HEK293 (cell line): ENCODE measurements around the gene SP5.

Source experiments
- CTCF ChIA-PET: fragments of 350-600 bp; formaldehyde crosslinking; extraction: SDS; loops from one replicate; lab custom pipeline; 2021; ENCODE audit warnings: antibody characterized with exemption; lab: Yijun Ruan, JAX
- POLR2A ChIA-PET: fragments of 300-600 bp; formaldehyde crosslinking; extraction: SDS; loops from one replicate; lab custom pipeline; 2020; ENCODE audit warnings: antibody characterized with exemption, inconsistent platforms; lab: Yijun Ruan, JAX
- H3K27ac ChIP-seq: fragments of 200-500 bp; sonication (Bioruptor generic); 2 replicates; pipeline ENCODE4 v1.5.1; 2014; ENCODE audit warnings: low read depth, low read length, control low read depth, inconsistent platforms; ENCODE audit errors: extremely low read depth
- H3K36me3 ChIP-seq, 2 experiments: fragments of 200-500 bp in 1 of 2; sonication (Bioruptor generic) in 1 of 2; 1 replicate in 1 of 2; 2 replicates in 1 of 2; pipeline ENCODE4 v1.5.1; 2014 to 2017; ENCODE audit warnings: inconsistent platforms in 2 of 2, low read length in 2 of 2; ENCODE audit not compliant: control insufficient read depth in 2 of 2, insufficient read depth in 1 of 2
- H3K4me1 ChIP-seq: fragments of 200-500 bp; sonication (Bioruptor generic); 2 replicates; pipeline ENCODE4 v1.5.1; 2014; ENCODE audit warnings: mild to moderate bottlenecking, low read length, inconsistent platforms; ENCODE audit not compliant: control insufficient read depth, insufficient read depth
- H3K4me3 ChIP-seq: 2 replicates; pipeline ENCODE4 v1.5.1; 2011; ENCODE audit warnings: low read depth, mild to moderate bottlenecking, control low read depth, low read length, moderate library complexity
- H3K9me3 ChIP-seq: fragments of 200-500 bp; sonication (Bioruptor generic); 2 replicates; pipeline ENCODE4 v1.5.1; 2014; ENCODE audit warnings: low read depth, low read length, inconsistent platforms; ENCODE audit not compliant: control insufficient read depth, insufficient read depth
- REST ChIP-seq: fragments of 450-650 bp; formaldehyde crosslinking; IDR thresholded peaks from 2 replicates; pipeline ENCODE4 v1.5.1; 2016; ENCODE audit warnings: missing biosample characterization, missing genetic modification characterization
- TCF7L2 ChIP-seq: IDR thresholded peaks from 2 replicates; pipeline ENCODE4 v1.6.1; 2011; ENCODE audit warnings: low read depth, mild to moderate bottlenecking, inconsistent platforms, low read length, moderate library complexity, borderline replicate concordance
- ZNF140 ChIP-seq: fragments of 450-650 bp; formaldehyde crosslinking; IDR thresholded peaks from 2 replicates; pipeline ENCODE4 v1.5.1; 2016; ENCODE audit warnings: missing biosample characterization, missing genetic modification characterization
- ZNF223 ChIP-seq: fragments of 450-650 bp; formaldehyde crosslinking; IDR thresholded peaks from 2 replicates; pipeline ENCODE4 v1.5.1; 2016; ENCODE audit warnings: missing biosample characterization, missing genetic modification characterization
- ZNF248 ChIP-seq: fragments of 450-650 bp; formaldehyde crosslinking; IDR thresholded peaks from 2 replicates; pipeline ENCODE4 v1.5.1; 2017; ENCODE audit warnings: missing biosample characterization, missing genetic modification characterization
- ZNF366 ChIP-seq: fragments of 450-650 bp; formaldehyde crosslinking; conservative IDR thresholded peaks from 2 replicates; pipeline ENCODE4 v1.5.1; 2016; ENCODE audit warnings: missing biosample characterization, missing genetic modification characterization
- ZNF416 ChIP-seq: fragments of 450-650 bp; formaldehyde crosslinking; IDR thresholded peaks from 2 replicates; pipeline ENCODE4 v1.5.1; 2016; ENCODE audit warnings: missing biosample characterization, missing genetic modification characterization
- ZNF426 ChIP-seq: fragments of 450-650 bp; formaldehyde crosslinking; IDR thresholded peaks from 2 replicates; pipeline ENCODE4 v1.5.1; 2017; ENCODE audit warnings: missing biosample characterization, missing genetic modification characterization, mild to moderate bottlenecking, inconsistent platforms, moderate library complexity
- ZNF529 ChIP-seq: fragments of 450-650 bp; formaldehyde crosslinking; IDR thresholded peaks from 2 replicates; pipeline ENCODE4 v1.5.1; 2017; ENCODE audit warnings: missing genetic modification characterization, missing biosample characterization; ENCODE audit not compliant: insufficient replicate concordance
- ZNF544 ChIP-seq: fragments of 450-650 bp; formaldehyde crosslinking; IDR thresholded peaks from 2 replicates; pipeline ENCODE4 v1.5.0; 2017; ENCODE audit warnings: missing biosample characterization, missing genetic modification characterization
- ZNF549 ChIP-seq: fragments of 450-650 bp; IDR thresholded peaks from 2 replicates; pipeline ENCODE4 v1.5.1; 2018; ENCODE audit warnings: missing biosample characterization, missing genetic modification characterization, mild to moderate bottlenecking, inconsistent platforms, moderate library complexity
- ZNF692 ChIP-seq: fragments of 450-650 bp; formaldehyde crosslinking; IDR thresholded peaks from 2 replicates; pipeline ENCODE4 v1.5.1; 2016; ENCODE audit warnings: missing biosample characterization, missing genetic modification characterization
- ZNF701 ChIP-seq: fragments of 450-650 bp; formaldehyde crosslinking; IDR thresholded peaks from 2 replicates; pipeline ENCODE4 v1.5.1; 2016; ENCODE audit warnings: missing biosample characterization, missing genetic modification characterization
- ZNF707 ChIP-seq: fragments of 450-650 bp; formaldehyde crosslinking; IDR thresholded peaks from 2 replicates; pipeline ENCODE4 v1.5.1; 2016; ENCODE audit warnings: missing biosample characterization, missing genetic modification characterization
- ZNF768 ChIP-seq: fragments of 450-650 bp; formaldehyde crosslinking; IDR thresholded peaks from 2 replicates; pipeline ENCODE4 v1.5.1; 2018; ENCODE audit warnings: missing biosample characterization, mild to moderate bottlenecking, missing genetic modification characterization
- ZNF791 ChIP-seq: fragments of 450-650 bp; formaldehyde crosslinking; IDR thresholded peaks from 2 replicates; pipeline ENCODE4 v1.5.1; 2016; ENCODE audit warnings: missing biosample characterization, missing genetic modification characterization
- TF ChIP-seq, protein P1 (sequence below): fragments of 450-650 bp; formaldehyde crosslinking; IDR thresholded peaks from 2 replicates; pipeline ENCODE4; 2016; ENCODE audit warnings: missing biosample characterization, missing genetic modification characterization
- TF ChIP-seq, protein P2 (sequence below): fragments of 450-650 bp; formaldehyde crosslinking; IDR thresholded peaks from 2 replicates; pipeline ENCODE4 v1.5.1; 2016; ENCODE audit warnings: missing biosample characterization, missing genetic modification characterization

Gene SP5

DNA sequence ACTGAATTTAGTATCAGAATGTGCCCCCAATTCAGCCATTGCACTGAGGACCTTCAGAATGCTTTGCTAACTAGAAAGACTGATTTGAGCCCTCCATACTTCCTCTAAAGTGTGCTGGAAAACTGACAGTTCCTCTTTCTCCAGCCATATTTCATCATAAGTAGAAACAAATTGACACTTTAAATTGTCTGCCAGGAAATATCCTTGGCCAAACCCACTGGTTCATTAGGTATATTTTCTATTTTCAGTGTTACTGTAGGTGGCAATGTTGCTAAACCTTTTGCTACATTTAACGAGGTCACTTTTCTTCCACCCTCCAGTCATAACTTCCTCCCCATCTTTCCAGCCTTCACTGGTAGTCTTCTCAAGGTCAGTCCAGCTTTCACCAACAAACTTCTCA, 21.5 kb downstream of the SP5 start:
- no peaks in the 10 kb centered on the region for H3K4me1 ChIP-seq
- H3K27ac ChIP-seq = no peak overlapping the region
- H3K36me3 ChIP-seq = no peaks in the 10 kb centered on the region
- ChIA-PET CTCF (interaction anchor here (0.6 to 1.3 kb wide), 2 partner anchors 78 to 671 kb away, joined by 3 read pairs; no protein-coding TSS in a partner anchor), POLR2A (no interaction called here)
- no peaks in the 10 kb centered on the region for H3K9me3 ChIP-seq
- TF ChIP-seq TCF7L2 (no peak), ZNF426 (tag by site-specific recombination) (no peak), ZNF248 (tag by site-specific recombination) (no peak), ZNF223 (no peak), ZNF529 (no peak), ZNF707 (tag by site-specific recombination) (no peak), ZNF366 (tag by site-specific recombination) (no peak), ZNF544 (tag by site-specific recombination) (no peak), ZNF692 (no peak), ZNF416 (no peak), ZNF140 (tag by site-specific recombination) (no peak), REST (tag by site-specific recombination) (no peak), ZNF791 (tag by site-specific recombination) (no peak)
- TF ChIP-seq, protein P1, sequence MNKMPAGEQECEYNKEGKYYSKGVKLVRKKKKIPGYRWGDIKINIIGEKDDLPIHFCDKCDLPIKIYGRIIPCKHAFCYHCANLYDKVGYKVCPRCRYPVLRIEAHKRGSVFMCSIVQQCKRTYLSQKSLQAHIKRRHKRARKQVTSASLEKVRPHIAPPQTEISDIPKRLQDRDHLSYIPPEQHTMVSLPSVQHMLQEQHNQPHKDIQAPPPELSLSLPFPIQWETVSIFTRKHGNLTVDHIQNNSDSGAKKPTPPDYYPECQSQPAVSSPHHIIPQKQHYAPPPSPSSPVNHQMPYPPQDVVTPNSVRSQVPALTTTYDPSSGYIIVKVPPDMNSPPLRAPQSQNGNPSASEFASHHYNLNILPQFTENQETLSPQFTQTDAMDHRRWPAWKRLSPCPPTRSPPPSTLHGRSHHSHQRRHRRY = no peak
- no peak overlapping the region for H3K4me3 ChIP-seq

DNA sequence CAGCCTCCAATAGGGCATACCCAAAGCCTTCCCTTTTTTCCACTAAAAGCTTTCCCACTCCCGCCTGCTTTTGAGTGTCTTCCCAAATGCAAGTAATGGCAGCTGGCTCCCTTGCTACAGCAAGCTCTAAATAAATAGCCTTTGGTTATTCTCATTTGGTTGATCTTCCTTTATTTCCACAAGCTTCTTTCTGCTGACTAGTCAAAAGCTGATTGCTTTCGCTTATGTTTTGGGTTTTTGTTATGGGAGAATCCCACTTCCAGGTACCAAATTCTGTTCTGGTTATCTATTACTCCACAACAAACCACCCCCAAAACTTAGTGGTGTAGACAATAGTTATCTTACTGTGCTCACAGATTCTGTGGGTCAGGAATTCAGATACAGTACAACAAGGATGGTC, 22.3 kb downstream of the SP5 start:
- no peaks in the 10 kb centered on the region for H3K36me3 ChIP-seq
- no peak overlapping the region for H3K27ac ChIP-seq
- CTCF ChIA-PET = interaction anchor here (0.9 to 1.3 kb wide), 3 partner anchors 14 to 328 kb away, joined by 3 to 4 read pairs (median 3); no protein-coding TSS in a partner anchor
- H3K4me3 ChIP-seq = no peak overlapping the region
- POLR2A ChIA-PET = no interaction called here
- H3K4me1 ChIP-seq = no peaks in the 10 kb centered on the region
- no peaks in the 10 kb centered on the region for H3K9me3 ChIP-seq
- no peak for TF ChIP-seq ZNF768
- TF ChIP-seq, protein P2, sequence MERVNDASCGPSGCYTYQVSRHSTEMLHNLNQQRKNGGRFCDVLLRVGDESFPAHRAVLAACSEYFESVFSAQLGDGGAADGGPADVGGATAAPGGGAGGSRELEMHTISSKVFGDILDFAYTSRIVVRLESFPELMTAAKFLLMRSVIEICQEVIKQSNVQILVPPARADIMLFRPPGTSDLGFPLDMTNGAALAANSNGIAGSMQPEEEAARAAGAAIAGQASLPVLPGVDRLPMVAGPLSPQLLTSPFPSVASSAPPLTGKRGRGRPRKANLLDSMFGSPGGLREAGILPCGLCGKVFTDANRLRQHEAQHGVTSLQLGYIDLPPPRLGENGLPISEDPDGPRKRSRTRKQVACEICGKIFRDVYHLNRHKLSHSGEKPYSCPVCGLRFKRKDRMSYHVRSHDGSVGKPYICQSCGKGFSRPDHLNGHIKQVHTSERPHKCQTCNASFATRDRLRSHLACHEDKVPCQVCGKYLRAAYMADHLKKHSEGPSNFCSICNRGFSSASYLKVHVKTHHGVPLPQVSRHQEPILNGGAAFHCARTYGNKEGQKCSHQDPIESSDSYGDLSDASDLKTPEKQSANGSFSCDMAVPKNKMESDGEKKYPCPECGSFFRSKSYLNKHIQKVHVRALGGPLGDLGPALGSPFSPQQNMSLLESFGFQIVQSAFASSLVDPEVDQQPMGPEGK = no peak
- TF ChIP-seq, protein P1 = no peak
- no peak for TF ChIP-seq ZNF549
- no peak for TF ChIP-seq ZNF701 (tag by site-specific recombination)
